ENCODE measurements around the gene FAM20C.

The FAM20C gene

GRCh38 chr7:304574-305409 lies 112.4 kb downstream of the FAM20C start:
- in situ Hi-C loops (cut with HindIII; ENCODE audit: low sequenced_read_pairs), result no loop called here
- DNase-seq (ENCODE audit: low read depth), result no peak
- no peak for TF ChIP-seq CTCF (IDR thresholded peaks at IDR 0.05; ENCODE audit: low read depth, low read length, missing control alignments)
- H3K4me3 ChIP-seq (ENCODE audit: low read depth, low read length), result no peak overlapping the region

- DNase-seq (ENCODE audit: low read depth), result no peak
- in situ Hi-C loops (cut with HindIII; ENCODE audit: low sequenced_read_pairs), result no loop called here
- no peak for TF ChIP-seq CTCF (IDR thresholded peaks at IDR 0.05; ENCODE audit: low read depth, low read length, missing control alignments)
- no peak overlapping the region for H3K4me3 ChIP-seq (ENCODE audit: low read depth, low read length)
Observed at GRCh38 chr7:305410-306151, 113.2 kb downstream of the FAM20C start.

GRCh38 chr7:307970-308369 lies 115.6 kb downstream of the FAM20C start:
- no peak for TF ChIP-seq CTCF (IDR thresholded peaks at IDR 0.05; ENCODE audit: low read depth, low read length, missing control alignments)
- H3K4me3 ChIP-seq (ENCODE audit: low read depth, low read length), result no peak overlapping the region

DNA sequence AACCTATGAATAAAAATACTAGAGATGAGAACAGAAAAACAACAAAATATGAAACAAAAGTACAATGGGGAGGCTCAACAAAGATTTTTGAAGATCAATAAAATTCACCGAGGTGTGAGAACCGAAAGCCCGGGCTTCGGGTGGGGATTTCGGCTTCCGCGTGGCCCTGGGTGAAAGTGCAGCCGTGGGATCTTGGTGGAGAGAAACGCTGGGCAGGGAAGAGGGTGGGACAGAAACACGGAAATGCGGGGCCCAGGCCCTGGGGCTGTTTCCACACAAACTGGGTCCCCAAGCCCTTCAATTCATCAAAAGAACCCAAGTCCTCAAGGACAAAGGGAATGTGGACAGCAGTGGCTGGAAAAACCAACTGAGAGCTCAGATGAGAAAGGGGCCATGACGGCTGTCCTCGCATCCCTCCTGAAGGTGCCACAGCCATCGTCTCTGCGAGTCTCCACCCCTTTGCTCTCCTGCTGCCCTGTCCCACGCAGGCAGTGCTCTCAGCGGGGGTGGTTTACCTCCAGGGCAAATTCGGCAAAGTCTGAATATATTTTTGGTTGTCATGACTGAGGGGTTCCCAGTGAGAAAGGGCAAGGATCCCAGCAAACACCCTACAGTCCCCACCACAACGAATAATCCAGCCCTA lies 117.3 kb downstream of the FAM20C start:
- in situ Hi-C loops (cut with HindIII; ENCODE audit: low sequenced_read_pairs), result no loop called here
- DNase-seq (ENCODE audit: low read depth), result no peak
- TF ChIP-seq CTCF (IDR thresholded peaks at IDR 0.05; ENCODE audit: low read depth, low read length, missing control alignments), result no peak
- no peak overlapping the region for H3K4me3 ChIP-seq (ENCODE audit: low read depth, low read length)

More at GRCh38 chr7:307970-308369, 115.6 kb downstream of the FAM20C start:
- in situ Hi-C loops (cut with HindIII; ENCODE audit: low sequenced_read_pairs), result no loop called here
- no peak for DNase-seq (ENCODE audit: low read depth)
